RWPE1 (cell line): Measurements from ENCODE around the gene CDC42EP5.

Experiments
- CTCF ChIA-PET: fragments of 350-600 bp; sonication (Branson Sonifier 250); formaldehyde crosslinking; extraction: SDS; loops from one replicate; lab custom pipeline; 2021; lab: Yijun Ruan, JAX
- POLR2A ChIA-PET: fragments of 400-600 bp; formaldehyde crosslinking; extraction: SDS; loops from one replicate; lab custom pipeline; 2020; ENCODE audit warnings: antibody characterized with exemption; ENCODE audit not compliant: low non-redundant PET; lab: Yijun Ruan, JAX
- DNase-seq: peaks from one replicate; pipeline ENCODE4 v3.0.0; 2012; ENCODE audit warnings: low spot score
- H3K27ac ChIP-seq: fragments of 450-650 bp; 2 replicates; pipeline ENCODE4 v1.5.1; 2017
- CTCF ChIP-seq: fragments of 450-650 bp; conservative IDR thresholded peaks from 2 replicates; pipeline ENCODE4 v1.5.1; 2017; ENCODE audit warnings: low read depth, mild to moderate bottlenecking

The CDC42EP5 gene

GRCh38 chr19:54424660-54425381, 48.3 kb downstream of the CDC42EP5 start:
- no peak overlapping the region for H3K27ac ChIP-seq
- POLR2A ChIA-PET: interaction anchor here (0.6 kb wide), 1 partner anchor 314 kb away, joined by 4 read pairs; no protein-coding TSS in a partner anchor
- no peak for DNase-seq
- no peak for TF ChIP-seq CTCF
- CTCF ChIA-PET: no interaction called here

- no peak for TF ChIP-seq CTCF
- DNase-seq: no peak
- POLR2A ChIA-PET: interaction anchor here (0.6 kb wide), 1 partner anchor 313 kb away, joined by 4 read pairs; no protein-coding TSS in a partner anchor
- CTCF ChIA-PET: no interaction called here
- H3K27ac ChIP-seq: no peak overlapping the region
Observed at GRCh38 chr19:54424201-54424600, 48.9 kb downstream of the CDC42EP5 start.

GRCh38 chr19:54422136-54422535, 51.0 kb downstream of the CDC42EP5 start:
- POLR2A ChIA-PET: no interaction called here
- DNase-seq: no peak
- CTCF ChIA-PET: no interaction called here
- no peak overlapping the region for H3K27ac ChIP-seq
- no peak for TF ChIP-seq CTCF

GRCh38 chr19:54421521-54421920, 51.6 kb downstream of the CDC42EP5 start:
- ChIA-PET CTCF (no interaction called here), POLR2A (no interaction called here)
- no peak for TF ChIP-seq CTCF
- DNase-seq: no peak
- H3K27ac ChIP-seq: no peak overlapping the region

- ChIA-PET POLR2A (no interaction called here), CTCF (no interaction called here)
- H3K27ac ChIP-seq: no peak overlapping the region
- no peak for TF ChIP-seq CTCF
- DNase-seq: no peak
Observed at GRCh38 chr19:54421169-54421516, 52.0 kb downstream of the CDC42EP5 start.

- no peak overlapping the region for H3K27ac ChIP-seq
Observed at GRCh38 chr19:54420383-54421168, 52.5 kb downstream of the CDC42EP5 start.

More at GRCh38 chr19:54420383-54421168, 52.5 kb downstream of the CDC42EP5 start:
- no peak for TF ChIP-seq CTCF
- no peak for DNase-seq
- ChIA-PET POLR2A (no interaction called here), CTCF (interaction anchor here (1.6 kb wide), 1 partner anchor 29 kb away, joined by 7 read pairs; no protein-coding TSS in a partner anchor)
